HG02885 (cell line): ENCODE data around the gene MACROD1.
A peak's percentile ranks its signal among the peaks of the same experiment; 100 is the strongest.
"Not testable (repeated sequence)": the region's sequence is repeated elsewhere in the genome, so short reads cannot be mapped to it uniquely, and the experiment has no call there.

Source experiments
- ATAC-seq: cut with Tn5 transposase; IDR thresholded peaks from one replicate; pipeline ENCODE4 v1.9.1; 2021; ENCODE audit warnings: mild to moderate bottlenecking; ENCODE audit not compliant: unreplicated experiment, poor library complexity

MACROD1 gene

GRCh38 chr11:64185693-64186491 is 20.0 kb upstream of the MACROD1 start, which contains the start of gene STIP1:
Gene STIP1 (plus strand): TSS chr11:64186171. CDS start chr11:64186262, 91 bp downstream.
- peak; percentile 86 for ATAC-seq

GRCh38 chr11:64185175-64185692 is 19.3 kb upstream of the MACROD1 start:
- ATAC-seq = peak; percentile 17

GRCh38 chr11:64183890-64184289 is 18.0 kb upstream of the MACROD1 start:
- no peak for ATAC-seq

- ATAC-seq = no peak
Measured at GRCh38 chr11:64181506-64182411, 15.8 kb upstream of the MACROD1 start.

- no peak for ATAC-seq
Measured at GRCh38 chr11:64180891-64181290, 15.0 kb upstream of the MACROD1 start.

- no peak for ATAC-seq
Measured at GRCh38 chr11:64178951-64179639, 13.2 kb upstream of the MACROD1 start.

GRCh38 chr11:64178203-64178602 is 12.3 kb upstream of the MACROD1 start:
- ATAC-seq = no peak

GRCh38 chr11:64176751-64177150 is 10.8 kb upstream of the MACROD1 start:
- no peak for ATAC-seq

- ATAC-seq = no peak
Measured at GRCh38 chr11:64173616-64174355, 7.9 kb upstream of the MACROD1 start.

- ATAC-seq = no peak
Measured at GRCh38 chr11:64170419-64170818, 4.5 kb upstream of the MACROD1 start.

- peak; percentile 6 for ATAC-seq
Measured at GRCh38 chr11:64165481-64165841, 452 bp downstream of the MACROD1 start.

GRCh38 chr11:64164392-64165312 is 1.3 kb downstream of the MACROD1 start:
- ATAC-seq = no peak

GRCh38 chr11:64163951-64164350 is 2.0 kb downstream of the MACROD1 start:
- no peak for ATAC-seq

- not testable (repeated sequence) for ATAC-seq
Measured at GRCh38 chr11:64162769-64163168, 3.1 kb downstream of the MACROD1 start.

GRCh38 chr11:64161037-64161436 is 4.9 kb downstream of the MACROD1 start:
- no peak for ATAC-seq

- ATAC-seq = no peak
Measured at GRCh38 chr11:64157631-64158394, 8.1 kb downstream of the MACROD1 start.

GRCh38 chr11:64156235-64157011 is 9.5 kb downstream of the MACROD1 start:
- no peak for ATAC-seq
